GM23338 (cell line): ENCODE measurements around the gene DCTN2. TPM values are rescaled to one million over a fixed set of nuclear protein-coding genes. Genes with fewer than 3 reads are reported as not detected.

Experiments used
- ATAC-seq: fragments of 200-7000 bp; cut with Tn5 transposase; 3 replicates; pipeline ENCODE4 v1.9.1; 2020
- DNase-seq: peaks from one replicate; pipeline ENCODE4 v3.0.0-alpha.2; 2015; ENCODE audit warnings: low spot score
- H2AFZ ChIP-seq: fragments of 200-600 bp; sonication (generic); 2 replicates; pipeline ENCODE4 v1.8.0; 2016; ENCODE audit warnings: antibody characterized with exemption, mild to moderate bottlenecking, moderate library complexity
- H3F3A ChIP-seq: fragments of 200-600 bp; sonication (generic); replicated peaks from 2 replicates; pipeline ENCODE4 v1.8.0; 2017; ENCODE audit warnings: antibody characterized with exemption, mixed run types, low read depth
- H3K27ac ChIP-seq: fragments of 200-600 bp; sonication (generic); 2 replicates; pipeline ENCODE4 v1.6.1; 2016; ENCODE audit warnings: low read depth
- H3K27me3 ChIP-seq: fragments of 200-600 bp; sonication (generic); 2 replicates; pipeline ENCODE4 v1.8.0; 2016; ENCODE audit warnings: mild to moderate bottlenecking, mixed run types, moderate library complexity; ENCODE audit not compliant: insufficient read depth
- H3K36me3 ChIP-seq: fragments of 200-600 bp; sonication (generic); 2 replicates; pipeline ENCODE4 v1.8.0; 2016; ENCODE audit warnings: mild to moderate bottlenecking; ENCODE audit not compliant: insufficient read depth
- H3K4me1 ChIP-seq: fragments of 200-600 bp; sonication (generic); 2 replicates; pipeline ENCODE4 v1.8.0; 2016; ENCODE audit warnings: mild to moderate bottlenecking, moderate library complexity; ENCODE audit not compliant: insufficient read depth
- H3K4me2 ChIP-seq: fragments of 200-600 bp; sonication (generic); 2 replicates; pipeline ENCODE4 v1.7.1; 2017; ENCODE audit warnings: mixed run types
- H3K4me3 ChIP-seq: fragments of 200-600 bp; sonication (generic); 2 replicates; pipeline ENCODE4 v1.6.1; 2016; ENCODE audit warnings: mixed run types
- H3K79me2 ChIP-seq: fragments of 200-600 bp; sonication (generic); replicated peaks from 2 replicates; pipeline ENCODE4 v1.8.0; 2017; ENCODE audit warnings: mild to moderate bottlenecking; ENCODE audit not compliant: insufficient read depth
- H3K9me2 ChIP-seq: fragments of 200-600 bp; sonication (generic); 2 replicates; pipeline ENCODE4 v1.8.0; 2017; ENCODE audit not compliant: insufficient read depth
- H4K20me1 ChIP-seq: fragments of 200-600 bp; sonication (generic); replicated peaks from 2 replicates; pipeline ENCODE4 v1.8.0; 2017; ENCODE audit warnings: mild to moderate bottlenecking; ENCODE audit not compliant: insufficient read depth
- H3K27ac Mint-ChIP-seq: 2 replicates; pipeline ENCODE4 v1.8.0; 2020; ENCODE audit warnings: inconsistent platforms, mild to moderate bottlenecking, moderate library complexity, mixed read lengths
- H3K27me3 Mint-ChIP-seq: 3 replicates; pipeline ENCODE4 v1.8.0; 2022; ENCODE audit warnings: low read depth, mild to moderate bottlenecking, moderate library complexity, mixed read lengths, inconsistent platforms; ENCODE audit not compliant: insufficient read depth, poor library complexity
- H3K36me3 Mint-ChIP-seq: 3 replicates; pipeline ENCODE4 v1.8.0; 2021; ENCODE audit warnings: low read depth, mild to moderate bottlenecking, inconsistent platforms, moderate library complexity, mixed read lengths
- H3K4me1 Mint-ChIP-seq: 3 replicates; pipeline ENCODE4 v1.8.0; 2020; ENCODE audit warnings: mild to moderate bottlenecking, inconsistent platforms, mixed read lengths
- H3K4me3 Mint-ChIP-seq: 3 replicates; pipeline ENCODE4 v1.8.0; 2021; ENCODE audit warnings: moderate library complexity, mild to moderate bottlenecking, inconsistent platforms, mixed read lengths
- H3K9me3 Mint-ChIP-seq: 3 replicates; pipeline ENCODE4 v1.8.0; 2020; ENCODE audit warnings: moderate library complexity, mild to moderate bottlenecking, inconsistent platforms, mixed read lengths
- CREB1 ChIP-seq: fragments of 250-450 bp; sonication (Bioruptor Pico); IDR thresholded peaks from 2 replicates; pipeline ENCODE4 v1.5.0; 2020; ENCODE audit warnings: low read depth, mild to moderate bottlenecking, moderate library complexity
- CTCF ChIP-seq, 2 experiments: fragments of 200-600 bp in 1 of 2; sonication (generic) in 1 of 2; conservative IDR thresholded peaks; 2 replicates each; pipeline versions ENCODE4 v1.5.1 to v1.6.1; 2016 to 2017; ENCODE audit warnings: antibody characterized with exemption in 2 of 2, low read depth in 2 of 2, mild to moderate bottlenecking in 2 of 2, moderate library complexity in 1 of 2
- EZH2phosphoT487 ChIP-seq: fragments of 200-600 bp; sonication (generic); IDR thresholded peaks from one replicate; pipeline ENCODE4 v1.8.1; 2018; ENCODE audit warnings: antibody characterized with exemption; ENCODE audit not compliant: unreplicated experiment
- JUNB ChIP-seq: IDR thresholded peaks from one replicate; pipeline ENCODE4 v1.6.1; 2016; ENCODE audit warnings: antibody characterized with exemption; ENCODE audit not compliant: unreplicated experiment
- POLR2AphosphoS5 ChIP-seq: IDR thresholded peaks from 2 replicates; pipeline ENCODE4 v1.6.1; 2016; ENCODE audit warnings: antibody characterized with exemption, low read depth
- REST ChIP-seq: IDR thresholded peaks from one replicate; pipeline ENCODE4 v1.6.1; 2018; ENCODE audit warnings: antibody characterized with exemption; ENCODE audit not compliant: unreplicated experiment
- STAT1 ChIP-seq: IDR thresholded peaks from one replicate; pipeline ENCODE4 v1.6.1; 2016; ENCODE audit warnings: antibody characterized with exemption; ENCODE audit not compliant: unreplicated experiment
- ZNF114 ChIP-seq: fragments of 250-450 bp; sonication (Bioruptor Pico); IDR thresholded peaks from 2 replicates; pipeline ENCODE4 v1.5.0; 2020; ENCODE audit warnings: mild to moderate bottlenecking, moderate library complexity
- ZNF331 ChIP-seq: fragments of 250-450 bp; sonication (Bioruptor Pico); IDR thresholded peaks from 2 replicates; pipeline ENCODE4 v1.5.0; 2020; ENCODE audit warnings: low read depth, mild to moderate bottlenecking, moderate library complexity
- ZNF462 ChIP-seq: fragments of 250-450 bp; sonication (Bioruptor Pico); IDR thresholded peaks from 2 replicates; pipeline ENCODE4 v1.5.0; 2020; ENCODE audit warnings: mild to moderate bottlenecking, moderate library complexity
- polyA plus RNA-seq: library from polyadenylated mRNA; unstranded; fragments of >200 nt; fragmentation: Nextera tagmentation; extraction: Ambion mirVana; gene quantifications from 2 replicates; pipeline ENCODE4 v1.2.1, GENCODE V29; 2016
- total RNA-seq: library from RNA; depleted of rRNA; stranded (reverse); fragments of >200 nt; shearing (Covaris generic); gene quantifications from 2 replicates; pipeline ENCODE4 v1.2.3, GENCODE V29; 2014
- TF ChIP-seq, protein P1 (sequence below): IDR thresholded peaks from 2 replicates; pipeline ENCODE4 v1.6.1; 2016; ENCODE audit warnings: antibody characterized with exemption

Gene DCTN2
- total and polyA plus RNA-seq, 2 experiments from 2014 or later = 56.1 to 157 TPM

DNA sequence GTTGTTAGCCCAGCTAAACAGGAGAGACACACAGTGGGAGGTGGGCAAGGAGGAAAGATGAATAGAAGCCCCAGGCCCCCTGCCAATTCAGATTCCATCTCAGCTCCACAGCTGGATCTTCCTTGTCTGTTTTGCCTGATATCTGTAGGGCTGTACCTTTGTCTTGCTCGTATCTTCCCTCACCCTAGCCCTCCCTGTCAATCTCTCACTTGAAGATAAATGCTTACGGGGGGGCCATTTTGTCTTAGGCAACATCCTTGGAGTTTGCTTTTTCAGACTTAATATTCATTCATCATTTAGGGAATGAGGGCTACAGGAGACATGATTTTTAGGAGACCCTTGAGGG is 5.3 kb upstream of the DCTN2 start:
- Histone ChIP-seq H3K27me3 (peaks cover 14% of the 10 kb centered on the region), H3K4me2 (peak overlapping the region; percentile 27; the same call in 1 of the 2 replicates), H3F3A (peaks cover 12% of the 10 kb centered on the region), H3K27ac (0 out of 2 replicates have a peak overlapping the region, but pooled peaks have one; percentile 9), H3K36me3 (no peaks in the 10 kb centered on the region), H4K20me1 (peaks cover 15% of the 10 kb centered on the region), H3K79me2 (peaks cover 33% of the 10 kb centered on the region), H3K4me3 (no peak overlapping the region), H3K9me2 (no peaks in the 10 kb centered on the region), H2AFZ (no peak overlapping the region), H3K4me1 (peaks cover 38% of the 10 kb centered on the region)
- no peak overlapping the region for H3K27ac Mint-ChIP-seq
- H3K4me3 Mint-ChIP-seq = peak overlapping the region; percentile 5; the same call in 1 of the 3 replicates
- no peaks in the 10 kb centered on the region for H3K9me3 Mint-ChIP-seq
- H3K27me3 Mint-ChIP-seq = peaks cover 9% of the 10 kb centered on the region
- DNase-seq (no peak), ATAC-seq (no peak)
- peaks cover 58% of the 10 kb centered on the region for H3K4me1 Mint-ChIP-seq
- H3K36me3 Mint-ChIP-seq = no peaks in the 10 kb centered on the region; the same call in 2 of the 3 replicates
- TF ChIP-seq CREB1 = no peak
- no peak for TF ChIP-seq JUNB
- no peak for TF ChIP-seq REST
- no peak for TF ChIP-seq STAT1
- TF ChIP-seq EZH2phosphoT487 = no peak
- no peak for TF ChIP-seq CTCF (conservative IDR thresholded peaks at IDR 0.05; ENCODE audit: low read depth in 2 of 2)
- TF ChIP-seq ZNF114 (CRISPR knock-in tag) = no peak
- no peak for TF ChIP-seq POLR2AphosphoS5
- TF ChIP-seq ZNF462 (CRISPR knock-in tag) = no peak
- TF ChIP-seq, protein P1, sequence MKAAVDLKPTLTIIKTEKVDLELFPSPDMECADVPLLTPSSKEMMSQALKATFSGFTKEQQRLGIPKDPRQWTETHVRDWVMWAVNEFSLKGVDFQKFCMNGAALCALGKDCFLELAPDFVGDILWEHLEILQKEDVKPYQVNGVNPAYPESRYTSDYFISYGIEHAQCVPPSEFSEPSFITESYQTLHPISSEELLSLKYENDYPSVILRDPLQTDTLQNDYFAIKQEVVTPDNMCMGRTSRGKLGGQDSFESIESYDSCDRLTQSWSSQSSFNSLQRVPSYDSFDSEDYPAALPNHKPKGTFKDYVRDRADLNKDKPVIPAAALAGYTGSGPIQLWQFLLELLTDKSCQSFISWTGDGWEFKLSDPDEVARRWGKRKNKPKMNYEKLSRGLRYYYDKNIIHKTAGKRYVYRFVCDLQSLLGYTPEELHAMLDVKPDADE = no peak
- TF ChIP-seq ZNF331 = no peak
